ENCODE measurements around the gene SMIM33. TPM values are rescaled to one million over a fixed set of nuclear protein-coding genes. Genes with fewer than 3 reads are reported as not detected.
A peak's percentile ranks its signal among the peaks of the same experiment; 100 is the strongest.

SMIM33 gene
- total RNA-seq = not detected
- under 1 TPM in 2 of 8 donors, not detected in 6; 0.05 to 0.16 TPM for polyA plus RNA-seq (ENCODE audit: insufficient read depth in 1 of 8, insufficient read length in 8 of 8, low replicate concordance in 1 of 8)
- long read RNA-seq, donor 1 = 0 reads
- long read RNA-seq, donor 2 = 0 reads
- long read RNA-seq, donor 3 = 0 reads
- long read RNA-seq, donor 4 = 0 reads
- long read RNA-seq, donor 5 = 0 reads
- long read RNA-seq, donor 6 = 0 reads
- long read RNA-seq, donor 7 = 0 reads
- long read RNA-seq, donor 8 = 0 reads
- long read RNA-seq, donor 9 = 0 reads
- long read RNA-seq, donor 10 = 0 reads
- long read RNA-seq, donor 11 = 0 reads

- H3K27me3 ChIP-seq (ENCODE audit: control insufficient read depth, insufficient read depth, low read length) = no peaks in the 10 kb centered on the region
- H3K36me3 ChIP-seq (ENCODE audit: control insufficient read depth, insufficient read depth, low read length) = peaks cover 9% of the 10 kb centered on the region
- no peak within 1 kb of the TSS for H3K4me3 ChIP-seq (ENCODE audit: low read length)
- peaks cover 34% of the 10 kb centered on the region for H3K4me1 ChIP-seq (ENCODE audit: control insufficient read depth, insufficient read depth, low read length)
- no peak within 1 kb of the TSS for H3K27ac ChIP-seq (ENCODE audit: low read length)
- DNase-seq = no peak
- no peaks in the 10 kb centered on the region for H3K9me3 ChIP-seq (replicated peaks; ENCODE audit: control insufficient read depth, low read depth, low read length)
- WGBS (ENCODE audit: insufficient coverage) = 83% methylated on average over 9 of the region's 9 CpGs
These were observed at the start of gene SMIM33 for GRCh38 chr5:139470821-139471300. SMIM33 (plus strand) TSS chr5:139471004; CDS start chr5:139471122, 118 bp downstream.

- whole genome bisulfite sequencing (ENCODE audit: insufficient coverage) = no CpG with 5 or more reads among the region's 5 CpGs
- no peaks in the 10 kb centered on the region for H3K9me3 ChIP-seq (replicated peaks; ENCODE audit: control insufficient read depth, low read depth, low read length)
- no peaks in the 10 kb centered on the region for H3K27me3 ChIP-seq (ENCODE audit: control insufficient read depth, insufficient read depth, low read length)
- peaks cover 22% of the 10 kb centered on the region for H3K4me1 ChIP-seq (ENCODE audit: control insufficient read depth, insufficient read depth, low read length)
- peak overlapping the region; percentile 2 for H3K27ac ChIP-seq (ENCODE audit: low read length)
- H3K4me3 ChIP-seq (ENCODE audit: low read length) = no peak overlapping the region
- H3K36me3 ChIP-seq (ENCODE audit: control insufficient read depth, insufficient read depth, low read length) = peaks cover 65% of the 10 kb centered on the region
- peak; percentile 87 for DNase-seq
These were observed 48.4 kb upstream of the SMIM33 start for GRCh38 chr5:139422307-139422893.

GRCh38 chr5:139425497-139425896, 45.3 kb upstream of the SMIM33 start:
- Histone ChIP-seq H3K9me3 (replicated peaks; ENCODE audit: control insufficient read depth, low read depth, low read length) (no peaks in the 10 kb centered on the region), H3K36me3 (ENCODE audit: control insufficient read depth, insufficient read depth, low read length) (peaks cover 57% of the 10 kb centered on the region), H3K4me1 (ENCODE audit: control insufficient read depth, insufficient read depth, low read length) (no peaks in the 10 kb centered on the region), H3K4me3 (ENCODE audit: low read length) (no peak overlapping the region), H3K27me3 (ENCODE audit: control insufficient read depth, insufficient read depth, low read length) (no peaks in the 10 kb centered on the region), H3K27ac (ENCODE audit: low read length) (no peak overlapping the region)
- WGBS (ENCODE audit: insufficient coverage) = 57% methylated on average over 1 of the region's 5 CpGs
- DNase-seq = no peak

DNA sequence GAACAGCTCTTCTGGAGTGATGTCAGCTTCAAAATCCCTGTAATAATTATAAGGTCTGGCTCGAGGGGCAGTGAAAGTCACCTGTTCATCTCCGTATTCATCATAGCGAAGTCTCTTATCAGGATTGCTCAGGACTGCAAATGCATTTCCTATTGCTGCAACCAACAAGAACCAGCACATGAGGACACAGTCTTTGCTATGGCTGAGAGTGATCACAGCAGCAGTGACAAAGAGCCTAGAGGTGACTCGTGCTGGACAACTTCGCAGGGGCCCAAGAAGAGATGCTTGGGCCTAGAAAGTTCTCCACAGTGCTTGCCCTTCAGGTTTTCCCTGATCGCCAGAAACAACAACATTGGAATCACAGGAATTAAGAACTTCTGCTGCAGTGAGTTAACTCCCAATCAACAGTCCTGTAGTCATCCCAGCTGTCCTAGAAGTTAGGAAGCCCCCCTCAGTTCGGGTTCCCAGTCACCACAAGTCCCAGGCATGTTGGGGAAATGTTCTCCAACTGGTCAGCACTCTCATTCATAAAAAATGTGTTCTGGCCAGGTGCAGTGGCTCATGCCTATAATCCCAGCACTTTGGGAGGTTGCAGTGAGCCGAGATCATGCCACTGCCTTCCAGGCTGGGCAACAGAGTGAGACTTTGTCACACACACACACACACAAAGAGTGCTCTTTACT, 44.5 kb upstream of the SMIM33 start:
- WGBS (ENCODE audit: insufficient coverage) = 87% methylated on average over 7 of the region's 8 CpGs
- Histone ChIP-seq H3K27ac (ENCODE audit: low read length) (no peak overlapping the region), H3K4me1 (ENCODE audit: control insufficient read depth, insufficient read depth, low read length) (no peaks in the 10 kb centered on the region), H3K36me3 (ENCODE audit: control insufficient read depth, insufficient read depth, low read length) (peaks cover 53% of the 10 kb centered on the region), H3K4me3 (ENCODE audit: low read length) (no peak overlapping the region), H3K27me3 (ENCODE audit: control insufficient read depth, insufficient read depth, low read length) (no peaks in the 10 kb centered on the region), H3K9me3 (replicated peaks; ENCODE audit: control insufficient read depth, low read depth, low read length) (no peaks in the 10 kb centered on the region)
- DNase-seq = no peak

DNA sequence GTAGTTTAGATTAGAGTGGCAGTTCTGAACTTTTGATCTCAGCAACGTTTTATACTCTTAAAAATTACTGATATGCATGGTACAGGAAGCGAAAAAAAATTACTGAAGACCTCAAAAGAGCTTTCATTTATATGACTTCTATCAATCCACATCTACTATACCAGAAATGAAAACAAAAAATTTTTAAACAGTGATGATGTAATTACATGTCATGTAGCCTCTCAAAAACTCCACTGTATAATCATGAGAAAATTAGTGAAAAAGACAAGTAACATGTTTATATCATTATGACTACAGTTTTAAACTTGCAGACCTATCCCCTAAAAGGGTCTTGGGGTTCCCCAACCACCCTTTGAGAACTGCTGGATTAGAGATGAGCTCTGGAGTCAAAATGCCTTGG, 40.8 kb upstream of the SMIM33 start:
- Histone ChIP-seq H3K36me3 (ENCODE audit: control insufficient read depth, insufficient read depth, low read length) (peaks cover 44% of the 10 kb centered on the region), H3K9me3 (replicated peaks; ENCODE audit: control insufficient read depth, low read depth, low read length) (no peaks in the 10 kb centered on the region), H3K27me3 (ENCODE audit: control insufficient read depth, insufficient read depth, low read length) (no peaks in the 10 kb centered on the region), H3K27ac (ENCODE audit: low read length) (no peak overlapping the region), H3K4me3 (ENCODE audit: low read length) (no peak overlapping the region), H3K4me1 (ENCODE audit: control insufficient read depth, insufficient read depth, low read length) (no peaks in the 10 kb centered on the region)
- no CpG with 5 or more reads among the region's 2 CpGs for WGBS (ENCODE audit: insufficient coverage)
- no peak for DNase-seq

- Histone ChIP-seq H3K27ac (ENCODE audit: low read length) (no peak overlapping the region), H3K4me3 (ENCODE audit: low read length) (no peak overlapping the region), H3K27me3 (ENCODE audit: control insufficient read depth, insufficient read depth, low read length) (no peaks in the 10 kb centered on the region), H3K4me1 (ENCODE audit: control insufficient read depth, insufficient read depth, low read length) (no peaks in the 10 kb centered on the region), H3K36me3 (ENCODE audit: control insufficient read depth, insufficient read depth, low read length) (peaks cover 33% of the 10 kb centered on the region), H3K9me3 (replicated peaks; ENCODE audit: control insufficient read depth, low read depth, low read length) (no peaks in the 10 kb centered on the region)
- no CpG with 5 or more reads among the region's 1 CpG for WGBS (ENCODE audit: insufficient coverage)
- DNase-seq = no peak
These were observed 39.1 kb upstream of the SMIM33 start for GRCh38 chr5:139431706-139432105.

DNA sequence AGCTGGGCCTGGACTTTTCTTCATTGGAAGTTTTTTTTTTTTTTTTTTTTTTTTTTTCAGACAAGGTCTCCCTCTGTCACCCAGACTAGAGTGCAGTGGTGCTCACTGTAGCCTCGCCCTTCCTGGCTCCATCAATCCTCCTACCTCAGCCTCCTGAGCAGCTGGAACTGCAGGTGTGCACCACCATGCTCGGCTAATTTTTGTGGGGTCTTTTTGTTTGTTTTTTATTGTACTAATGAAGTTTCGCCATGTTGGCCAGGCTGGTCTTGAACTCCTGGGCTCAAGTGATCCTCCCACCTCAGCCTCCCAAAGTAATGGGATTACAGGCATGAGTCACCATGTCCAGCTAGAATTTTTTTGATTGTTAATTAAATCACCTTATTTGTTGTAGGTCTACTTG, 35.1 kb upstream of the SMIM33 start:
- no CpG with 5 or more reads among the region's 3 CpGs for WGBS (ENCODE audit: insufficient coverage)
- no peaks in the 10 kb centered on the region for H3K27me3 ChIP-seq (ENCODE audit: control insufficient read depth, insufficient read depth, low read length)
- no peak overlapping the region for H3K4me3 ChIP-seq (ENCODE audit: low read length)
- H3K4me1 ChIP-seq (ENCODE audit: control insufficient read depth, insufficient read depth, low read length) = peaks cover 11% of the 10 kb centered on the region
- H3K9me3 ChIP-seq (replicated peaks; ENCODE audit: control insufficient read depth, low read depth, low read length) = no peaks in the 10 kb centered on the region
- peaks cover 22% of the 10 kb centered on the region for H3K36me3 ChIP-seq (ENCODE audit: control insufficient read depth, insufficient read depth, low read length)
- no peak for DNase-seq
- no peak overlapping the region for H3K27ac ChIP-seq (ENCODE audit: low read length)

GRCh38 chr5:139438707-139439012, 32.1 kb upstream of the SMIM33 start:
- H3K27me3 ChIP-seq (ENCODE audit: control insufficient read depth, insufficient read depth, low read length) = no peaks in the 10 kb centered on the region
- H3K36me3 ChIP-seq (ENCODE audit: control insufficient read depth, insufficient read depth, low read length) = peaks cover 12% of the 10 kb centered on the region
- 15% methylated on average over 7 of the region's 8 CpGs for WGBS (ENCODE audit: insufficient coverage)
- no peak for DNase-seq
- peak overlapping the region; percentile 97 for H3K4me3 ChIP-seq (ENCODE audit: low read length)
- H3K27ac ChIP-seq (ENCODE audit: low read length) = peak overlapping the region; percentile 69
- H3K4me1 ChIP-seq (ENCODE audit: control insufficient read depth, insufficient read depth, low read length) = peaks cover 11% of the 10 kb centered on the region
- no peaks in the 10 kb centered on the region for H3K9me3 ChIP-seq (replicated peaks; ENCODE audit: control insufficient read depth, low read depth, low read length)

- WGBS (ENCODE audit: insufficient coverage) = 2% methylated on average over 49 of the region's 49 CpGs
- Histone ChIP-seq H3K4me1 (ENCODE audit: control insufficient read depth, insufficient read depth, low read length) (peaks cover 14% of the 10 kb centered on the region), H3K4me3 (ENCODE audit: low read length) (peak within 1 kb of the TSS; percentile 97), H3K27ac (ENCODE audit: low read length) (peak within 1 kb of the TSS; percentile 99), H3K9me3 (replicated peaks; ENCODE audit: control insufficient read depth, low read depth, low read length) (no peaks in the 10 kb centered on the region), H3K27me3 (ENCODE audit: control insufficient read depth, insufficient read depth, low read length) (no peaks in the 10 kb centered on the region), H3K36me3 (ENCODE audit: control insufficient read depth, insufficient read depth, low read length) (peaks cover 10% of the 10 kb centered on the region)
- peak; percentile 97 for DNase-seq
These were observed 31.5 kb upstream of the SMIM33 start, which contains the start of gene DNAJC18 for GRCh38 chr5:139439013-139439903. DNAJC18 (minus strand) TSS chr5:139439525; CDS start chr5:139439445, 80 bp downstream.
